Activated T-cell treated with anti-CD3 and anti-CD28 coated beads, Interleukin-2, amount 50 U/mL, for 24 hours (primary cell): Measurements from ENCODE around the gene ABAT.
"Not testable (repeated sequence)": the region's sequence is repeated elsewhere in the genome, so short reads cannot be mapped to it uniquely, and the experiment has no call there.

Experiments used
- DNase-seq: peaks from one replicate; pipeline ENCODE4 v3.0.0-alpha.2; 2020
- H3K27ac Mint-ChIP-seq: 2 replicates; pipeline ENCODE4 v1.8.0; 2020; ENCODE audit warnings: mild to moderate bottlenecking, mixed read lengths
- H3K27me3 Mint-ChIP-seq: 2 replicates; pipeline ENCODE4 v1.8.0; 2020; ENCODE audit warnings: mixed read lengths
- H3K36me3 Mint-ChIP-seq: 2 replicates; pipeline ENCODE4 v1.8.0; 2020; ENCODE audit warnings: low read depth, mixed read lengths
- H3K4me1 Mint-ChIP-seq: 2 replicates; pipeline ENCODE4 v1.8.0; 2020; ENCODE audit warnings: low read depth, mixed read lengths
- H3K4me3 Mint-ChIP-seq: 2 replicates; pipeline ENCODE4 v1.8.0; 2020; ENCODE audit warnings: mild to moderate bottlenecking, moderate library complexity, mixed read lengths
- H3K9me3 Mint-ChIP-seq: 2 replicates; pipeline ENCODE4 v1.8.0; 2020; ENCODE audit warnings: mixed read lengths

The ABAT gene

GRCh38 chr16:8798535-8799157 is 124.2 kb downstream of the ABAT start:
- peak overlapping the region; percentile 98 for H3K4me3 Mint-ChIP-seq
- peaks cover 58% of the 10 kb centered on the region for H3K4me1 Mint-ChIP-seq
- no peak for DNase-seq
- H3K27me3 Mint-ChIP-seq = no peaks in the 10 kb centered on the region
- H3K36me3 Mint-ChIP-seq = peaks cover 89% of the 10 kb centered on the region
- H3K27ac Mint-ChIP-seq = peak overlapping the region; percentile 96
- no peaks in the 10 kb centered on the region for H3K9me3 Mint-ChIP-seq

GRCh38 chr16:8801701-8802100 is 127.3 kb downstream of the ABAT start:
- peaks cover 42% of the 10 kb centered on the region for H3K4me1 Mint-ChIP-seq
- no peaks in the 10 kb centered on the region for H3K27me3 Mint-ChIP-seq
- peaks cover 95% of the 10 kb centered on the region for H3K36me3 Mint-ChIP-seq
- no peak overlapping the region for H3K4me3 Mint-ChIP-seq
- no peak for DNase-seq
- peak overlapping the region; percentile 47 for H3K27ac Mint-ChIP-seq
- no peaks in the 10 kb centered on the region for H3K9me3 Mint-ChIP-seq

GRCh38 chr16:8803733-8804132 is 129.3 kb downstream of the ABAT start:
- H3K27ac Mint-ChIP-seq, H3K27me3 Mint-ChIP-seq, DNase-seq, H3K4me3 Mint-ChIP-seq, H3K9me3 Mint-ChIP-seq: not testable (repeated sequence)
- H3K4me1 Mint-ChIP-seq = peaks cover 32% of the 10 kb centered on the region
- H3K36me3 Mint-ChIP-seq = peaks cover 96% of the 10 kb centered on the region

GRCh38 chr16:8804313-8804712 is 129.9 kb downstream of the ABAT start:
- Mint-ChIP-seq H3K27ac (peak overlapping the region; percentile 26), H3K9me3 (no peaks in the 10 kb centered on the region), H3K4me3 (no peak overlapping the region), H3K4me1 (peaks cover 27% of the 10 kb centered on the region), H3K36me3 (peaks cover 96% of the 10 kb centered on the region), H3K27me3 (no peaks in the 10 kb centered on the region)
- no peak for DNase-seq

- no peak for DNase-seq
- Mint-ChIP-seq H3K4me3 (no peak overlapping the region), H3K4me1 (peaks cover 13% of the 10 kb centered on the region), H3K27me3 (no peaks in the 10 kb centered on the region), H3K27ac (no peak overlapping the region), H3K9me3 (no peaks in the 10 kb centered on the region), H3K36me3 (peaks cover 96% of the 10 kb centered on the region)
These were observed 132.0 kb downstream of the ABAT start for GRCh38 chr16:8806272-8806983.

GRCh38 chr16:8807189-8807588 is 132.8 kb downstream of the ABAT start:
- Mint-ChIP-seq H3K36me3 (peaks cover 96% of the 10 kb centered on the region), H3K4me1 (peaks cover 10% of the 10 kb centered on the region), H3K9me3 (no peaks in the 10 kb centered on the region), H3K27ac (no peak overlapping the region), H3K4me3 (no peak overlapping the region), H3K27me3 (no peaks in the 10 kb centered on the region)
- DNase-seq = no peak

GRCh38 chr16:8808009-8808408 is 133.6 kb downstream of the ABAT start:
- peaks cover 96% of the 10 kb centered on the region for H3K36me3 Mint-ChIP-seq
- peaks cover 9% of the 10 kb centered on the region for H3K4me1 Mint-ChIP-seq
- no peaks in the 10 kb centered on the region for H3K27me3 Mint-ChIP-seq
- no peaks in the 10 kb centered on the region for H3K9me3 Mint-ChIP-seq
- no peak overlapping the region for H3K4me3 Mint-ChIP-seq
- no peak overlapping the region for H3K27ac Mint-ChIP-seq
- DNase-seq = no peak

GRCh38 chr16:8808613-8809353 is 134.4 kb downstream of the ABAT start:
- no peak for DNase-seq
- no peak overlapping the region for H3K4me3 Mint-ChIP-seq
- peaks cover 11% of the 10 kb centered on the region for H3K4me1 Mint-ChIP-seq
- H3K27me3 Mint-ChIP-seq = no peaks in the 10 kb centered on the region
- H3K27ac Mint-ChIP-seq = no peak overlapping the region
- peaks cover 97% of the 10 kb centered on the region for H3K36me3 Mint-ChIP-seq
- no peaks in the 10 kb centered on the region for H3K9me3 Mint-ChIP-seq

GRCh38 chr16:8812162-8812843 is 137.9 kb downstream of the ABAT start:
- Mint-ChIP-seq H3K36me3 (peaks cover 95% of the 10 kb centered on the region), H3K9me3 (no peaks in the 10 kb centered on the region), H3K4me3 (no peak overlapping the region), H3K27me3 (no peaks in the 10 kb centered on the region), H3K4me1 (peaks cover 30% of the 10 kb centered on the region), H3K27ac (peak overlapping the region; percentile 47)
- no peak for DNase-seq

GRCh38 chr16:8814095-8814806 is 139.8 kb downstream of the ABAT start:
- no peak overlapping the region for H3K4me3 Mint-ChIP-seq
- H3K27ac Mint-ChIP-seq = peak overlapping the region; percentile 62
- H3K9me3 Mint-ChIP-seq = no peaks in the 10 kb centered on the region
- no peak for DNase-seq
- H3K4me1 Mint-ChIP-seq = peaks cover 34% of the 10 kb centered on the region
- H3K27me3 Mint-ChIP-seq = no peaks in the 10 kb centered on the region
- H3K36me3 Mint-ChIP-seq = peaks cover 95% of the 10 kb centered on the region

- no peak overlapping the region for H3K4me3 Mint-ChIP-seq
- H3K4me1 Mint-ChIP-seq = peaks cover 35% of the 10 kb centered on the region
- no peaks in the 10 kb centered on the region for H3K27me3 Mint-ChIP-seq
- no peaks in the 10 kb centered on the region for H3K9me3 Mint-ChIP-seq
- peak overlapping the region; percentile 80 for H3K27ac Mint-ChIP-seq
- DNase-seq = no peak
- H3K36me3 Mint-ChIP-seq = peaks cover 95% of the 10 kb centered on the region
These were observed 142.7 kb downstream of the ABAT start for GRCh38 chr16:8816967-8817655.

- H3K4me3 Mint-ChIP-seq = no peak overlapping the region
- no peaks in the 10 kb centered on the region for H3K27me3 Mint-ChIP-seq
- H3K9me3 Mint-ChIP-seq = no peaks in the 10 kb centered on the region
- DNase-seq = no peak
- peaks cover 28% of the 10 kb centered on the region for H3K4me1 Mint-ChIP-seq
- no peak overlapping the region for H3K27ac Mint-ChIP-seq
- peaks cover 95% of the 10 kb centered on the region for H3K36me3 Mint-ChIP-seq
These were observed 144.3 kb downstream of the ABAT start for GRCh38 chr16:8818504-8819270.

GRCh38 chr16:8819411-8820034 is 145.1 kb downstream of the ABAT start:
- Mint-ChIP-seq H3K9me3 (no peaks in the 10 kb centered on the region), H3K36me3 (peaks cover 95% of the 10 kb centered on the region), H3K4me3 (no peak overlapping the region), H3K4me1 (peaks cover 19% of the 10 kb centered on the region), H3K27me3 (no peaks in the 10 kb centered on the region), H3K27ac (no peak overlapping the region)
- no peak for DNase-seq
